NCI-H1436 (cell line): Measurements from ENCODE around the gene PHTF1.
A peak's percentile ranks its signal among the peaks of the same experiment; 100 is the strongest.
"Not testable (repeated sequence)": the region's sequence is repeated elsewhere in the genome, so short reads cannot be mapped to it uniquely, and the experiment has no call there.

Experiments
- DNase-seq: peaks from one replicate; lab custom pipeline; 2025; lab: John Stamatoyannopoulos, UW

Gene PHTF1

DNA sequence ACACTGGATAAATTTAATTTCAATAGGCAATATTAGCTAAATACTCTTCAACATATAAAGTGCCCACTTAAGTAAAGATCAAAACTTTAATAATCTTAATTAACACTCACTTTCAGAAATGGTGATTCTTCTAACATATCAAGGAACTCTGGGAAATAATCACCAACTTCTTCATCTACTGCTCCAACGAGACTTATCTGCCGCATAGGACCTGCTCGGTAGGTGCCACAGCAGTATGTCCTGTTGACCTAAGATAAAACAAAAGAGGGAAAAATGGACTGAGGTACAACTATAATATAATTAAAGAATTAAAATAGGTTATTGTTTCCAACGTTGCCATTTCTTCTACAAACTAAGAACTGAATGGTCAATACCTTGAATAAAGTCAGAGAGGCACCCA is 18.3 kb upstream of the PHTF1 start:
- no peak for DNase-seq

DNA sequence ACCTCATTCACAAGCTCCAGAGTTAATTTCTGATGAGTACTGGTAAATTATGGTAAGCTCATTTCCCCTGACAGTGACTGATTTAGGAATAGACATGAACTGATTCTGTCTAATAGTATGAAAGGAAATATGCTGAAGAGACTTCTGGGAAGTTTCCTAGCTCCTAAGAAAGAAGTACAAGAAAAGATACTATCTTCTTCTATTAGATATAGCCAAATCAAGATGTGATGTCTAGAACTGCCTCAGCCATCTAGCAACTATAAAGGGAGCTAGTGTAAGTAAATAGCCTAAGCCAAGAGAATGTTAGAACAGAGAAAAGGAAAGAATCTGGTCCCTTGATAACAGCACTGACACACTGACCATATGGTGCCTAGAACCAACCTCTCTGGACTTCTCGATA is 10.7 kb upstream of the PHTF1 start:
- DNase-seq = no peak

DNA sequence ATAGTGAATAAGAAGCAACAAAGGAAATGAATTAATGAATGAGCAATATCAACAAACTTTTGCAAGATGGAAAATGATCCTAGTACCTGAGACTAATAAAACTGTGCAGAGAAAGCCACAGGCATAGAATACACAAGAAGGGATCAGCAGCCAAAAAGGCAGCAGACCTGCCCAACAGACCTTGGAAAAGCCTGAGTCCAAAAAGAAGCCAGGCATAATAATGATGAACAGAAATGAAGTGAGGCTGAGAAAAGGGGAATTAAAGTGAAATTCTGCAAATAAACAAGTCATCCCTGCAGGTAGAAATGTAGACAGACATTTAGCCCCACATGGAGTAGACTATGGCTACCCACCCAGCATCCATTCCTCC is 10.3 kb upstream of the PHTF1 start:
- DNase-seq = no peak

DNA sequence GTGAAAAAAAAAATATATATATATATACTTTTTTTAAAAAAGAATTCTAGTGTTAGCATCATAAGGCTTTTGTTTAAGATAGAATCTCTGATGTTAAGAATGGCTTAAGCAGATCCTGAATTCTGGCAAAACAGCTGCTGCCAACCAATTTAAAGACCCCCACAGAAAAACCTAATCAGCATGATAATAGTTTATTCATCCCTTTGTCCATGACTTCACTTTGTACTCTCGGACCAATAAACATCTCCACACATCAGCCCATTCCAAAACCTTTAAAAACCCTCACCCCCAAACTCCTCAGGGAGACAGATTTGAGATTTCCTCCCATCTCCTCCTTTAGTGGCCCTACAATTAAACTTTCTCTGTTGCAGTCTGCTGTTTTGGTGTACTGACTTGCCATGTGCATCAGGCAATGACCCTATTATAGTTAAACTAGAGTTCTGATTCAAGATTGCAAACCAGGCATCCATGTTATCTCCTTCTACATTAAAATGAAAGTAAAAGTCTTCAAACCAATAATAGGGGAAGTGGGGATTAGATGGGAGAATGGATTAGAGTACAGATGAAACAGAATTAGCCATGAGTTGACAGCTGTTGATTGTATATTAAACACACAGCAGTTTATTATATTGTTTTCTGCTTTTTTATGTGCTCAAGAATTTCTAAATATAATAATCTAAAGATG is 9.8 kb upstream of the PHTF1 start:
- no peak for DNase-seq

DNA sequence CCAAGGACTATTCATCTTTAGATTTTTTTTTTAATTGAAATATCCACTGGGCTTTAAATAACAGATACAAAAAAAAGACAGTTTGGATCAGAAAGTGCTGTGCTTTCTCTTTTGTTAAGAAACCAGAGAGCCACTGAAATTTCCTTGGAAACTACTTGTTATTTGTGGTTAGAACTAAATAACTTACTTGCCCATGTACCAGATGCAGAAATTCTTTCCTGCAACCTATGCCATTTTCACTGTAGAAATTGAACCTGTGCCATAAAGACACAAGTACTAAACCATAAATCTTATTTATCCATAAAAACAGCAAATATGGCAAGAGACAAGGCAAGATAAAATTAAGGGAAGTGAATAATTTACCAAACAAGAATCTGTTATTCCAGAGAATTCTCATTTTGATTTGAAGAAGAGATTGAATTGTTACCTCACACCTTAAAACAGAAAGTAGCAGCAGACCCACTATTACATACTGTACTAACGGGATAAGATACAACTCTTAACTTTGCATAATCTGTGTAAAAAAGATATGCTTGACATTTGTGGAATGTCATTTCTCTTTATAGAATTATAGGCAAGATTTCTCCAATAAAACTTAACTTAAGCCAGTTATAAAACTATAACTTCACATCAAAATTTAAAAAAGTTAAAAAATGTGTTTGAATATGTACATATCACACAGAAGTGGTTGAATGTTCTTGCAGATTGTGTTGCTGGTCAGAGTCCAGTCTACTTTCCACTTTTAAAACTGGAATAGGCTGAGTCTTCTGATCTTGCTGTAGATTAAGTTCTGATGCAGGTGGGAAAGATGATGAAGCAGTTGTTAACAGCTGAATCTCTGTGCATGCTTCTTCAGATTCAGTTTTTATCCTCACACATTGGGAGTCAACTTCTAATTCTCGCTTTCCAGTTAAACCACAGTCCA is 6.3 kb upstream of the PHTF1 start:
- DNase-seq = no peak

DNA sequence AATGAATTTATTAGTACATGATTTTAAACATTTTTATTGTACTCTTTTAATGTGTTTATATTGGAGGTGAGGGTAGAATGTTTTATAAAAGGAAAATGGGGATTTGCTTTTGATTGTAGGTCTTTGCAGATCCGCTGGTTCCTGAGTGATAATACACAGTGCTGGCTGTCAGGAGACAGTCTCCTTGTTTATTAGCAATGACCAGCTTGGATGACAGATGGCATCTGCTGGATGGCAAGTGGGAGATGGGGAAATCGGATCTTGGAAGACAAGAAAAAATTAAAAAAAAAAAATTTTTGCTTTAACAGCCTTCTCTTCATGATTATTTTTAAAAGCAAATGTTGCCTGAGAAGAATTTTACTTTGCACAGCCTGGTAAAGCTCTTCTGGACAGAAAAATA is 4.4 kb upstream of the PHTF1 start:
- DNase-seq = no peak

DNA sequence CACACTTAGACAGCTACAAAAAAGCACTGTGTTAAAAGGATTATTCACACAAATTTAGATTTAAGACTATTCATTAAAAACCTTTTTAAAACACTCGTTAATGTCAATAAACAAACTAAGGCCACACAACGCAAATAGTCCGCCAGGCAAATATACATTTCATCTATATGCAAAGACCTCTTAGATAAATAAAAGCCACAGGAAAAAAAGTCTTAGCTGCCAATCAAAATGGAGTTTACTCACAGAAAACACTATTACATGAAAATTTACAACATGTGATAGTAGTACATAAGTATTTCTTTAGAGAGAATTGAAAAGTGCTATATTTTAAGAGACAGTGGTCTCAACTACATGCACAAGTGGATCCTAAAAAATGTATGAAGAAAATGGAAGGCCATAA is 2.7 kb upstream of the PHTF1 start:
- DNase-seq = no peak

DNA sequence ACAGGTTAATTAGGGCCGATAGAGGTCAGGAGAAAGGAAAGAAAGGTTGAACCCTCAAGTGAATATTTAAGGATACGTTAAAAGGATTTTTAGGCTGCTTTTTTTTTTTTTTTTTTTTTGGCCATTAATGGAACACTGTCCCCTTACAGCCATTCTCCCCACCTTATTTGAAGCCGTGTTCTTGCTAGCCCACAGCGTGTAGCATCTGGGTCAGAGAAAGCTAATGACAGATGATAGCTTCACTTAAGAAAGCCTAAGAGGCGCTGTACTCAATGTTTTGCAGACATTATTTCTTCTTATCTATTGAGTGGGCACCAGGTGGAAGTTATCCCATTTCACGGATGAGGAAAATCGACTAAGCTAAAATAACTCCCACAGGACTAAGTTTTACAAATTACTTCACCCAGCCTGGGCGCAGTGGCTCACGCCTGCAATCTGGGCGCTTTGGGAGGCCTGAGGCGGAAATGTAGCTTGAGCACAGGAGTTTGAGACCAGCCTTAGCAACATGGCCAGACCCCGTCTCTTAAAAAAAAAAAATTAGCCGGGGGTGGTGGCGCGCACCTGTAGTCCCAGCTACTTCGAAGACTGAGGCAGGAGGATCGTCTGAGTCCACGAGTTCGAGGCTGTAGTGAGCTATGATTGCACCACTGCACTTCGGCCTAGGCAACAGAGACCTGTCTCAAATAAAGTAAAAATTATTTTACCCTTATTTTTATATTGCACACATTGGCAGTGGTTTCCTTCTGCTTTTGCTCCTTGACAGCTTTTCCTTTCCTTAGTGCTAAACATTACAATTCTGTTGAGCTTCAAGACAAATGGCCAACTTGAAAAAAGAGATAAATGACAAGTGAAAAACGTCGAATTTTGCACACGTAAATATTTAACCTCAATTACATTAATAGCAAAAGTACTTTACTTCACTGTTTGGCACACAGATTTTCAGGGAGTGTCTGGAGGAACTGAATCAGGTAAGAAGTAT is 1.1 kb upstream of the PHTF1 start:
- peak; percentile 17 for DNase-seq

DNA sequence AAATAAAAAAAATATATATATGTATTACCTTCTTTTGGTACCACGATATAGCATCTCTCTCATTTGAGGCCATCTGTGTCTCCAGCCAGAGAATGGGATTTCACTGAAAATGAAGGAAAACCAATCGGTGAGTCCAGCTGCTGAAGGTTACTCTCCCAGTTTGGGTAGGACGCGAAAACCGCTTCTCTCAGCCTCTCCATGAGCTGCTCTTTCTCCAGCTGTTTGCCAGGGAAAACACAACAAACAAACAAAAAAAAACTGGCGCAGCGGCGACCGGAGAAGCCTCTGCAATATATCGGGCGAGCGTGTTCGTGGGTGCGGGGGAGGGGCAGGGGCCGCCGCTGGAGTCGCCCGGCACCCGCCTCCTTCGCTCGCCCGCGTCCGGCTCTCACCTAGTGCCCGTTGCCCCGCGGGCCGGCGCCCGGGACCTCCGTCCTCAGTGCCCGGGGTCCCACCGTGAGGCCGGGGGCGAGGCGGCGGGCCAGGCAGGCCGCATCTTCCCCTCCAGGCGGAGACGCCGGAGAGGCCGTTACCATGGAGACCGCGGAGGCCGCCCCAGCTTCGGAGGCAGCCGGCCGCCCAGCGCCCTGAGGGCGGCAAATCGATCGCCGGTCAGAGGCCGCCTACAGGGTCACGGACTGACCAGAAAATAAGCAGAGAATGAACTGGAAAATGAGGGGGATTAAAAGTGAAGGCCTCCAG is 504 bp downstream of the PHTF1 start:
- peak; percentile 66 for DNase-seq

DNA sequence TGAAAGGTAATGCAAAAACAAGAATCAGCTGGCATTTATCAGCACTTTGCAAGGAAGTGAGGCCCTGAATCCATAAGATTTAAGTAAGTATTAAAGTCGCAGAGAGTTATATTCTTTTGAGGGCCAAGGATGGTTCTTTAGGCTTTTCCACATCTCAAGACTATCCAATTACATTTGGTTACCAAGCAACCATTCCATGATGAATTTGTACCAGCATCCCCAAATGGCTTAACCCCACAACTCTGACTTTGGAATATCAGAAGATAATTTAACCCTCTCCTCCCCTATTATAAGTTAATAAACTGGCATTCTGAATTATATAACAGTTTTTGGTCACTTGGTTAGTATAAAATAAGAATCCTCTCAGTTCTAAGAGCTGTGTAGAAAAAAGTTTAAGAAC is 2.8 kb downstream of the PHTF1 start:
- no peak for DNase-seq

DNA sequence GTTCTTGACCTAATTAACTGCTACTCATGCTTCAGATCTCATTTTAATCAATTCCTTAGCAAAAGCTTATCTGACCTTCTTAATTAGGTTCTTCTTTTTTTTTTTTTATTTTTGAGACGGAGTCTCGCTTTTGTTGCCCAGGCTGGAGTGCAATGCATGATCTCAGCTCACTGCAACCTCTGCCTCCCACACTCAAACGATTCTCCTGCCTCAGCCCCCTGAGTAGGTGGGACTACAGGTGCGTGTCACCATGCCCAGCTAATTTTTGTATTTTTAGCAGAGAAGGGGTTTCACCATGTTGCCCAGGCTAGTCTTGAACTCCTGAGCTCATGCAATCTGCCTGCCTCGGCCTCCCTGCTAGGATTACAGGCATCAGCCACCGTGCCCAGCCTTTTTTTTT is 6.0 kb downstream of the PHTF1 start:
- not testable (repeated sequence) for DNase-seq

DNA sequence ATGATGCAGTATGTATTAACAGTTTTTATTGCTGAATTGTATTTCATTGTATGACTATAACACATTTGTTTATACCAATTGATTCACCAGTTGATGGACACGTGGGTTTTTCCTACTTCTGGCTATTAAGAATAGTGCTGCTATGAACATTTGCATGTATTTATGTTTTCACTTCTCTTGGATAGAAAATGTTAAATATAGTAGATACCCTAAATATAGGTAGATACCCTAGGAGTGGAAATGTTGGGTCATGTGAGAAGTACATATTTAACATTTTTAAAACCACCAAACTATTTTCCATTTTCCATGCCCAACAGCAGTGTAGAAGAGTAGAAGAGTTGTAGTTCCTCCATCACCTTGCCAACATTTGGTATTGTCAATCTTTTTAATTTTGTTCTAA is 7.8 kb downstream of the PHTF1 start:
- no peak for DNase-seq

DNA sequence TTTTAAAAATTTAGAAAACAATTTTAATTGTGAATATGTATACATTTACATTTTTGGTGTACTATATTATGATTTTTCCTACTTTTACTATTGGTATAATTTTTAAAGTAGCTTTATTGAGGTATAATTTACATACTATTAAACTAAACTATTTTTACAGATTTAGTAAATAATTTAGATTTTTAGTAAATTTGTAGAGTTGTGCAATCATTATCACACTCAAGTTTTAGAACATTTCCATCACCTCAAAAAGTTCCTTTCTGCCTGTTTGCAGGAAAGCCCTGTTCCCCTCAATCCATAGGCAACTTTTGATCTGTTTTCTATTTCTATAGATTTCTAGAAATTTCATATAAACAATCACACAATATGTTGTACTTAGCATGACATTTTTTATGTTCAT is 8.2 kb downstream of the PHTF1 start:
- DNase-seq = no peak

DNA sequence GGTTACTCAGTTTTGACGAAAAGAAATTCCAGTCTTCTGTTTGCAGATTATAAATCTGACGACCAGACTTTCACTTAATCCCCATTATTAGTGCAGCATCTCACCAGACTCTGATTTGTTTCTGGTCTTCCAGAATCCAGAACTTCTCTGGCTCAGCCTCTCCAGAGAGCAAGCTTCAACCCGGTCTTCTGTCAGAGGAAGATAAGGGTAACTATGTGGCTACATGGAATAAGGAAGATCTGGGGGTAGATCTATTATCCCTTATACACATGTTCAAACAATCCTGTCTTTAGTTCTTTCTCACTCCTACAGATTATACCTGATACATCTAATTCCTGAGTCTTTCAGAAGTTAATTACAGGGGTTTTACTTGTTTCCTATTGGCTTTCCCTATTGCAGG is 9.9 kb downstream of the PHTF1 start:
- no peak for DNase-seq

DNA sequence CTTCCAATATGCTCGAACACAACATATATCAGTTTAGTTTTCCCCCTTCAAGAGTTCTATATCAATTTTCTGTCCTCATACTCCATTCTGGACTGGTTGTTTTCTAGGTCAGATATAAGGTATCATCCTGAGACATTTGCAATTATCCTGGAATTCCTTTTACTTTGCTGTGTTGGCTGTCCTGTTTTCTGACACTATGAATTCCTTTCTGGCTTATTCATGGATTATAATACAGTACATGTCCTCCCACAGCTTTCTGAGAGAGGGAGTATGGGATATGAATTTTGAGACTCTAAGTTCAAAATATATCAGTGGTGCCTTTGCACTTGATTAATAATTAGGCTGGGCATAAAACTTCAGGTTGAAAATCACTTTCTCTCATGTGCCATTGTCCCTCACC is 11.9 kb downstream of the PHTF1 start:
- DNase-seq = no peak

DNA sequence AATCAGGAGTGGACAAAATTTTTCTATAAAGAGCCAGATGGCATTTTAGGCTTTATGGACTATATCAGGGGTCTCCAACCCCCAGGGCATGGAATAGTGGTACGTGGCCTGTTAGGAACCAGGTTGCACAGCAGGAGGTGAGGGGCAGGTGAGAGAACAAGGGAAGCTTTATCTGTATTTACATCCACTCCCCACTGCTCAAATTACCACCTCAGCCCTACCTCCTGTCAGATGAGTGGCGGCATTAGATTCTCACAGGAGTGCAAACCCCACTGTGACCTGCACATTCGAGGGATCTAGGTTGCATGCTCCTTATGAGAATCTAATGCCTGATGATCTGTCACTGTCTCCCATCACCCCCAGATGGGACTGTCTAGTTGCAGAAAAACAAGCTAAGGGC is 13.9 kb downstream of the PHTF1 start:
- DNase-seq = no peak

DNA sequence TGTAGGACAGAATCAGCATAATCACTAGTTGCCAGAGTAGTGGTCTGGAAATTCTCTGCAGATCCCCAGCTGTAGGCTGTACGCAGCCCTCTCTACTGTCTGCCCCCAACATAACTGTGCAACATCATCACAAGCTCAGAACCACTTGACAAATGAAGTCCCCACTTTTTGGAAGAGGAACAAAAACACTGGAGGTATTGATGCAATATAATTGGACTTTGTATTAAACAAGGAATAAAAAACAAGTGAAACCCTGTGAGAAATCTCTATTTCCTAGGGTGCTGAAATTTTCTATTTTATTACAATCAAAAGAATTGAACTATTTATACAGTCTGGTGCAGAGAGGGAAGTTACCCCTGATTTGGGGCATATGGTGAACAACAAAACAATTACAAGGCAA is 15.2 kb downstream of the PHTF1 start:
- DNase-seq = no peak

DNA sequence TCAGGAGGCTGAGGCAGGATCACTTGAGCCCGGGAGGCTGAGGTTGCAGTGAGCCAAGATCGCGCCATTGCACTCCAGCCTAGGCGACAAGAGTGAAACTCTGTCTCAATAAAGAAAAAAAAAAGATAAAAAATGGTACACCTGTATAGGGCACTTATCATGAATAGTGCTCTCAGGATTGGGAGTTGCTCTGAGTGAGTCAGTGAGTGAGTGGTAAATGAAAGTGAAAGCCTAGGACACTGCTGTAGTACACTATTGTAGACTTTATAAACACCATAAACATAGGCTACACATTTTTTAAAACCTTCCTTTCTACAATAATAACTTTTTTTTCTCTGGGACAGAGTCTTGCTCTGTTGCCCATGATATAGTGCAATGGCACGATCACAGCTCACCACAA is 16.8 kb downstream of the PHTF1 start:
- DNase-seq = no peak

DNA sequence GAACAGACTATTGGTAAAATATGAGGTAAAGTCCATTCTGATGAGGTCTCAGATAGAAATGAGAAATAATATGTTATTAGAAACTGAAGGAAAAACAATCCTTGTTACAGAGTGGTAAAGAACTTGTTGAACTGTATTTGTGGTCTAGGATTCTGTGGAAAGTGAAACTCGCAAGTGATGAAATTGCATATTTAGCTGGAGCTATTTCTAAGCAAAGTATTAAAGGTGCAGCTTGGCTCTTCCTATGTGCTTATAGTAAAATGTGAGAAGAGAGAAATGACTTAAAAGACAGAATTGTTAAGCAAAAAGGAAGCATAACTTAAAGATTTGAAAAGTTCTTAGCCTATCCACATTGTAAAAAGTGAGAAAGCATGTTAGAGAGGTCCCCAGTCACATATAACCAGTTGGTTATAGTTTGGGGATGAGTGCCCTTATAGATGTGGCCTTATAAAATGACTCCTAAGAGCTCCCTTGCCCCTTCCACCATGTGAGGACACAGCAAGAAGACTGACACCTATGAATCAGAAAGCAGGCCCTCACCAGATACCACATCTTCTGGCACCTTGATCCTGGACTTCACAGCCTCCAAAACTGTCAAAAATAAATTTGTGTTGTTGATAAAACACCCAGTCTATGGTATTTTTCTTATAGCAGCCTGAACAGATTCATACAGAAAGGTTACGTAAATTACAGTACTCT is 24.8 kb downstream of the PHTF1 start:
- no peak for DNase-seq

DNA sequence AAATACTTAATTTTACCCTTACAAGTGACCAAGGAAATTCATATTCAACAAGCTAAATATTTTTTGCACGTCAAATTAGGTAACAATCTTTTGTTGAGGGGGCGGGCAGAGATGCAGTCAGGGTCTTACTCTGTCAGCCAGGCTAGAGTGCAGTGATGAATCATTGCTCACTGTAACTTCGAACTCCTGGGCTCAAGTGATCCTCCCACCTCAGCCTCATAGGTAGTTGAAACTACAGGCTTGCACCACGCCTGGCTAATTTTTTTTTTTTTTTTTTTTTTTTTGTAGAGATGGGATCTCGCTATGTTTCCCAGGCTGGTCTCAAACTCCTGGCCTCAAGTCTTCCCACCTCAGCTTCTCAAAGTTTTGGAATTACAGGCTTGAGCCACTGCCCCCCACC is 26.5 kb downstream of the PHTF1 start:
- DNase-seq = no peak

DNA sequence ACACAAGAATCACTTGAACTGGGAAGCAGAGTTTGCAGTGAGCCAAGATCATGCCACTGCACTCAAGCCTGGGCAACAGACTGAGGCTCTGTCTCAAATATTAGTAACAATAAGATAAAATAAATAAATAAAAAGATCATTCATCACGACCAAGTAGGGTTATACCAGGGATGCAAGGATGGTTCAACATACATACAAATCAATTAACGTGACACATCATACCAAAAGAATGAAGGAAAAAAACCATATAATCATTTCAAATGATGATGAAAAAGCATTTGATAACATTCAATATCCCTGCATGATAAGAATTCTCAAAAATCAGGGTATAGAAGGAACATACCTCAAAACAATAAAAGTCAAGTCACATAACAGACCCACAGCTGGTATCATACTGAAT is 38.3 kb downstream of the PHTF1 start:
- no peak for DNase-seq
